HG02588 (cell line): ENCODE measurements around the gene CEBPE.

Source experiments
- ATAC-seq: cut with Tn5 transposase; IDR thresholded peaks from one replicate; pipeline ENCODE4 v1.9.1; 2021; ENCODE audit warnings: mild to moderate bottlenecking, moderate library complexity; ENCODE audit not compliant: unreplicated experiment

CEBPE gene

GRCh38 chr14:23118506-23119362 is at the start of gene CEBPE:
CEBPE (minus strand) TSS chr14:23119255; CDS start chr14:23119091, 164 bp downstream.
- no peak for ATAC-seq

DNA sequence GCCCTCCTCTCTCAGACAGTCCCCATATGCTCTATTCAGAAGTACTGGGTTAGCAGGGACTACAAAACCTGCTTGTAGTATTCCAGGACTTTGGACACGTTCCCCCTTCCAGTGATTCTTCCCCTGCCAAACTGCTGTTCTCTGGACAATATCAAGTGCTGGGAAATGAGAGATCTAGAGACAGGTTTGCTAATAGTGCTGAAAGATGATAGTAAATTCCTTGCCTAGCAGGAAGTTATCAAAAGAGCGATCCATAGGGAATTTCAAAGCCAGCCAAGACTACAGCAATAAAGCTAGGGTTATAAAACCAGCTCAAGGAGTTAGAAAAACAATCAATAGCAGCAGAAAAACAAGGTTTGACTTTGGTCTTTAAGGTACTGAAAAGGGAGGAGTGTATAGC is 49.2 kb upstream of the CEBPE start:
- ATAC-seq = no peak

- ATAC-seq = no peak
These were observed 48.2 kb upstream of the CEBPE start for GRCh38 chr14:23167116-23167847.

DNA sequence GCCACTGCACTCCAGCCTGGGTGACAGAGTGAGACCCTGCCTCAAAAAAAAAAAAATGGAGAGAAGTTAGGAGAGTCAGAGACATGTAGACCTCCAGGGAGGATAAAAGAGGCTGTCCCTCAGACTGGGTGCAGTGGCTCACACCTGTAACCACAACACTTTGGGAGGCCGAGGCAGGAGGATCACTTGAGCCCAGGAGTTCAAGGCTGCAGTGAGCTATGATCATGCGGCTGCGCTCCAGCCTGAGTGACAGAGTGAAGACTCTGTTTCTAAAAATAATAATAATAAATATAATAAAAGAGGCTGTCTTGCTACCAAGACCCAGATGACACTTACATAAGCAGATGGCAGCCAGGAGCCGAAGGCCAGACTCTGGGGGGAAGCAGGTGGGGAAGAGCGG is 45.9 kb upstream of the CEBPE start:
- no peak for ATAC-seq

GRCh38 chr14:23164250-23164649 is 45.2 kb upstream of the CEBPE start:
- no peak for ATAC-seq

DNA sequence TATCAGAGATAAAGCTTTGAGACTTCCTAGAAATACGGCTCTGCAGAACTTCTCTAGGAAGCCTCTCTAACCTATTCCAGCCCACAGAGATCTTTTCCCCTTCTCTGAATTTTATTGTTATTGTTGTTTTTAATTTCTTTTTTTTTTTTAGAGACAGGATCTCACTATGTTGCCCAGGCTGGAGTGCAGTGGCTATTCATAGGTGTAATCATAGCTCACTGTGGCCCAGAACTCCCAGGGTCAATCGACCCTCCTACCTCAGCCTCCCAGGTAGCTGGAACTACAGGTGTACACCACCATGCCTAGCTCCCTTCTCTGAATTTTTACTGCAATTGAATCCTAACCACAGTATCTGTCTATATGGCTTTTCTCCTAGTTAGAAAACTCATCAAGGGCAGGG is 44.8 kb upstream of the CEBPE start:
- ATAC-seq = no peak

GRCh38 chr14:23162800-23163199 is 43.7 kb upstream of the CEBPE start:
- no peak for ATAC-seq

DNA sequence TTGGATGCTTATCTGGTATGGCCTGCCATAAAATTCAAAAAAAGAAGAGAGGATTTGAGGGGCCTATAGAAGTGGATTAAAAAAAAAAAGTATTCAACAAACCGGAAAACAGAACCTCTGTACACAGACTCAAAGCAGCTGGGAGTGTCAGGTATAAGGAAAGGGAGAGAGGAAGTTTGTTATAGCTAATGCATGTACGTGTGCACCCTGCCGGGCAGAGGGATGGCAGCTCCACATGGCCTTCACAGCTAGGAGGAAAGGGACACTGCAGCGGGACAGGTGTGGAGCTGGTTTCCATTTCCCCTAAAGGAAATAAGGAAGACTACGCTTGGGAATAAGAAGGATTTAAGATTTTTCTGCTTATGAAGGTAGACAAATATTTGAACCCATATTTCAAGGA is 43.0 kb upstream of the CEBPE start:
- ATAC-seq = no peak

GRCh38 chr14:23160924-23161522 is 42.0 kb upstream of the CEBPE start:
- no peak for ATAC-seq

DNA sequence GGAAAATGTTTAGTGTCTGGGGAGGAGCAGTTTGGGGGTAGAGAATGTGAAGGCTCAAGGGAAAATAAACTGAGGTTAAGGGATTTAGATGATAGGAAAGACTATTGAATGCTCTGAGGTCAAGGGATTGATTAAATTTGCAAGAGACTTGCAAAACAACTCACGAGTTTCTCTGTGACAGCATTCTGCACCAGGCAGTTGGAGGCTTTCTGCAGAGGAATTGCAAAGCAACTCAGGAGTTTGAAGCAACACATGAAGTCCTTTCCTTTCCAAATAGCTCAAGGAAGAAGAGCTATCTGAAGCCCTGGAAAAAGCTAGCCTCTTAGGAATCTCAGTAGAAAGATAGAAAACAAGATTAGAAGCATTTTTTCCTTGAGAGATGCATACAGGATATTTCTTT is 40.5 kb upstream of the CEBPE start:
- ATAC-seq = no peak

GRCh38 chr14:23158779-23159178 is 39.7 kb upstream of the CEBPE start:
- no peak for ATAC-seq

GRCh38 chr14:23154964-23155587 is 36.0 kb upstream of the CEBPE start:
- ATAC-seq = no peak

DNA sequence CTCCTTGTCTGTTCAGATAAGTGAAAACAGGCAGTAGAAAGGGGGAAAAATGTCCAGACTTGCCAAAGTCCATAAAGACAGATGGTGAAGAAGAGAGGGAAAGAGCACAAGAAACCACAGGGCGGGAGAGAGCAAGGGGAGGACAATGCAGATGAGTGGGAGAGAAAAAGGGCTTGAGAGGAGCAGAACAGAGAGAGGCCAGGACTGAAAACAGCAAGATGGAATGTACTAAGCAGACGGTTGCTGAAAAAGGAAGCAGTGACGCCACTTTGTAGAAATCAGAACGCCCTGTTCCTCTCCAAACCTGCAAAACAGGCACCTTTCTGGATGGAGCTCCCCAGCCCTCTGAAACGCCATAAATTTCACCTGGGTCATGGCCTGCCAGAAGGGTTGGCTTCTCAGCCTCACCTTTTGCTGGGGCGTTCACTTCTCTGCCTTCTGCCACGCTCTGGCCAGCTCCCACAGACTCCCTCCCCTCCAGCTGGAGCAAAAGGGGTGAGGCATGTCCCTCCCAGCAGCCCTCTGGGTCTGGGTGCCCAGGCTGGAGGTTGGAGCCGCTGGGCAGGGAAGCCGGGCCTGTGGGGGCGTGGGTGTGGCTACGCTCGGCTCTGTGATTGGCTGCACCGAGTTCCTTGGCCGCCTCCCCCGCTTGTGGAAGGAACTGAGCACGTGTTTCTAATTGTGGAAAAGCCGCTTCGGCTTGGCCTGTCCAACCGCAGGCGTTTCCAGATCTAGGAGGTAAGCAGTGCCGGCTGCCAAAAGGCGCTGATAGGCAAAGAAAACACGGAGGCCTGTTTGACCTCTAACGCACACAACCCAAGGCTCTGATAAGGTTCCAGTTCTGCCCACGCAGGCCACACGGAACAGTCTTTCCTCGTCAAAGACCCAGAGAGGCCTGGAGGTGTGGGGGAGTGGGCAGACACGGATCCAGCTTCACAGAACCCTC is 35.1 kb upstream of the CEBPE start:
- no peak for ATAC-seq

DNA sequence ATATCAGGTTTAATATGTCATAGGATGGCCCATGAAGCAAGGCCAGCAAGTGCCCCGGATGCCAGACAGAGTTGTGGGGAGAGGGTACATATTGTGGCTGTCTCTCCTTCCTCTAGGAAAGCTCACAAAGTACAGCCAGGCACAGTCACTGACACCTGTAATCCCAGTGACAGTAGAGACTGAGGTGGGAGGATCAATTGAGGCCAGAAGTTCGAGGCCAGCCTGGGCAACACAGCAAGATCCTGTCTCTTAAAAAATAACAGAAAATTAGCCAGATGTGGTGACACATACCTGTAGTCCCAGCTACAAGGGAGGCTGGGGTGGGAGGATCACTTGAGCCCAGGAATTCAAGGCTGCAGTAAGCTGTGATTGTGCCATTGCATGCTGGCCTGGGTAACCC is 32.3 kb upstream of the CEBPE start:
- no peak for ATAC-seq

DNA sequence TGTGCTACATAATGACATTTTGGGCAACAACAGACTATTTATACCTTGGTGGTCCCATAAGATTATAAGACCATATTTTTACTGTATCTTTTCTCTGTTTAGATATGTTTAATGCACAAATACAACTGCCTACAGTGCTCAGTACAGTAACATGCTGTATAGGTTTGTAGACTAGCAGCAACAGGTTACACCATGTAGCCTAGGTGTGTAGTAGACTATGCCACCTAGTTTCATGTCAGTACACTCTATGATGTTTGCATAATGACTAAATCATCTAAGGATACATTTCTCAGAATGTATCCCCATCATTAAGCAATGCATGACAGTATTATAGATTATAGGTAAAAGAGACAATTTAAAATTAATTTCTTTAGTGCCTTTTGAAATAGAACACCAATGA is 30.7 kb upstream of the CEBPE start:
- ATAC-seq = no peak

- ATAC-seq = no peak
These were observed 29.7 kb upstream of the CEBPE start for GRCh38 chr14:23148591-23149249.

- no peak for ATAC-seq
These were observed 28.6 kb upstream of the CEBPE start for GRCh38 chr14:23147676-23148075.

- ATAC-seq = no peak
These were observed 27.9 kb upstream of the CEBPE start for GRCh38 chr14:23146980-23147379.

DNA sequence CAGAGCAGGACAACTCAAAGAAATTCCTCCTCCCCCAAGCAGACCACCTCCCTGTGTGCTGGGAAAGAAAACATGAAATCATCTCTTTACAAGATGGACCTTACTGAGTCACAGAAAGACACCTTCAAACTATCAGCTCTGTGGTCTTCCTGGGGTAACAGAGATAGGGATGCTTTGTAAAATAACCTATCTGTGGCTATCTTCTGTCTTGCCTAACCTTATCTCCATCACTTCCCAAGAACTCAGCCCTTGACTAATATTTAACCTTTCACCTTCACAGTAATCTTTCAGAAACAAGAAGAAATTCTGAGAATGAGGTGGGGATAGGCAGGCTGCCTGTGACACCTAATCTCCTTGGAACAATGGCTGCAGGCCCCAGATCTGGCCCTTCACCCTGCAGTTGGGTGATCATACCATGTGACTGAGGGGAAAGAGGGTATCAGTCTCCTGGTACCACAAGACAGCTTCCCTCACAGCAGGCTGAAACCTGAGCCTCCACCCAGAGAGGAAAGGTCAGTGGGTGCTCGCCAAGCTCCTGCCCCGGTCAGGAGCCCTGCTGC is 27.4 kb upstream of the CEBPE start:
- ATAC-seq = no peak
